ENCODE data around the gene NFIB.

GRCh38 chr9:14221558-14221957 lies 92.4 kb downstream of the NFIB start:
- no peak for TF ChIP-seq CTCF (conservative IDR thresholded peaks at IDR 0.05; ENCODE audit: low read length)
- TF ChIP-seq EZH2phosphoT487 (IDR thresholded peaks at IDR 0.05; ENCODE audit: borderline replicate concordance) = no peak
